Activated CD8-positive, alpha-beta T cell treated with anti-CD3 and anti-CD28 coated beads for 36 hours (primary cell): ENCODE measurements around the gene RAPGEF2. TPM values are rescaled to one million over a fixed set of nuclear protein-coding genes. Genes with fewer than 3 reads are reported as not detected.

ENCODE experiments used
- ATAC-seq: fragments of 200-7000 bp; cut with Tn5 transposase; one replicate; pipeline ENCODE4 v1.10.0; 2021; ENCODE audit warnings: mild to moderate bottlenecking, moderate library complexity
- CTCF ChIA-PET: fragments of 350-600 bp; sonication (Branson Sonifier 250); formaldehyde crosslinking; loops from one replicate; lab custom pipeline; 2021; ENCODE audit warnings: antibody characterized with exemption; lab: Charles Lee
- POLR2A ChIA-PET: fragments of 350-600 bp; sonication (Branson Sonifier 250); formaldehyde crosslinking; loops from one replicate; lab custom pipeline; 2021; ENCODE audit warnings: antibody characterized with exemption; lab: Charles Lee
- DNase-seq: peaks from one replicate; pipeline ENCODE4 v3.0.0-alpha.2; 2020
- H3K27ac Mint-ChIP-seq: one replicate; pipeline ENCODE4 v1.8.0; 2021; ENCODE audit warnings: mild to moderate bottlenecking, mixed read lengths
- H3K27me3 Mint-ChIP-seq: one replicate; pipeline ENCODE4 v1.8.0; 2021; ENCODE audit warnings: mixed read lengths
- H3K36me3 Mint-ChIP-seq: one replicate; pipeline ENCODE4 v1.8.0; 2021; ENCODE audit warnings: low read depth, mixed read lengths
- H3K4me1 Mint-ChIP-seq: one replicate; pipeline ENCODE4 v1.8.0; 2021; ENCODE audit warnings: low read depth, mixed read lengths
- H3K4me3 Mint-ChIP-seq: one replicate; pipeline ENCODE4 v1.8.0; 2021; ENCODE audit warnings: mild to moderate bottlenecking, moderate library complexity, mixed read lengths
- H3K9me3 Mint-ChIP-seq: one replicate; pipeline ENCODE4 v1.8.0; 2021; ENCODE audit warnings: mixed read lengths
- CTCF ChIP-seq: fragments of 200-600 bp; IDR thresholded peaks from one replicate; pipeline ENCODE4 v1.8.0; 2022; ENCODE audit warnings: antibody characterized with exemption, mild to moderate bottlenecking
- intact Hi-C: fragments of 100-400 bp; cut with micrococcal nuclease; formaldehyde crosslinking; loops from one replicate; pipeline ENCODE4 v1.10.0; 2022
- total RNA-seq, 2 experiments: library from RNA; stranded (reverse); gene quantifications; one replicate each; pipeline ENCODE4 v1.2.3, GENCODE V29; 2021

Gene RAPGEF2
- total RNA-seq, 2 experiments from 2014 or later = 13.7 to 14.8 TPM

DNA sequence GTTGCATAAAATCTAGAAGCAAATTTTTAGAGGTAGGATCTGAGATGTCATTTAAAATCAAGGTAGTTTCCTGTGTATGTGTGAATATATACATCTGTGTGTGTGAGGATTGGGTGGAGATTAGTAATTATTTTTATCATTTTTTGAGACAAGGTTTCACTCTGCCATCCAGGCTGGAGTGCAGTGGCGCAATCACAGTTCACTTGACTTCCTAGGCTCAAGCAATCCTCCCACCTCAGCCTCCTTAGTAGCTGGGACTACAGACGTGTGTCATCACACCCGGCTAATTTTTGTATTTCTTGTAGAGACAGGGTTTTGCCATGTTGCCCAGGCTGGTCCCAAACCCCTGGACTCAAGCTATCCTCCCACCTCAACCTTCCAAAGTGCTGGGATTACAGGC, 188.3 kb downstream of the RAPGEF2 start:
- TF ChIP-seq CTCF = no peak
- POLR2A ChIA-PET = no interaction called here
- peaks cover 4% of the 10 kb centered on the region for H3K4me1 Mint-ChIP-seq
- no peaks in the 10 kb centered on the region for H3K9me3 Mint-ChIP-seq
- CTCF ChIA-PET = interaction anchor here (0.8 kb wide), 1 partner anchor 89 kb away, joined by 3 read pairs; no protein-coding TSS in a partner anchor
- DNase-seq (no peak), ATAC-seq (no peak)
- intact Hi-C loops = no loop called here
- H3K4me3 Mint-ChIP-seq = no peak overlapping the region
- peaks cover under 1% of the 10 kb centered on the region for H3K36me3 Mint-ChIP-seq
- no peak overlapping the region for H3K27ac Mint-ChIP-seq
- H3K27me3 Mint-ChIP-seq = no peaks in the 10 kb centered on the region

GRCh38 chr4:159292137-159292896, 189.4 kb downstream of the RAPGEF2 start:
- H3K36me3 Mint-ChIP-seq = no peaks in the 10 kb centered on the region
- H3K27ac Mint-ChIP-seq = no peak overlapping the region
- ATAC-seq = no peak
- H3K4me3 Mint-ChIP-seq = no peak overlapping the region
- CTCF ChIA-PET = no interaction called here
- TF ChIP-seq CTCF = no peak
- H3K27me3 Mint-ChIP-seq = no peaks in the 10 kb centered on the region
- DNase-seq = no peak
- intact Hi-C loops = no loop called here
- POLR2A ChIA-PET = no interaction called here
- H3K4me1 Mint-ChIP-seq = peaks cover 9% of the 10 kb centered on the region
- H3K9me3 Mint-ChIP-seq = no peaks in the 10 kb centered on the region

DNA sequence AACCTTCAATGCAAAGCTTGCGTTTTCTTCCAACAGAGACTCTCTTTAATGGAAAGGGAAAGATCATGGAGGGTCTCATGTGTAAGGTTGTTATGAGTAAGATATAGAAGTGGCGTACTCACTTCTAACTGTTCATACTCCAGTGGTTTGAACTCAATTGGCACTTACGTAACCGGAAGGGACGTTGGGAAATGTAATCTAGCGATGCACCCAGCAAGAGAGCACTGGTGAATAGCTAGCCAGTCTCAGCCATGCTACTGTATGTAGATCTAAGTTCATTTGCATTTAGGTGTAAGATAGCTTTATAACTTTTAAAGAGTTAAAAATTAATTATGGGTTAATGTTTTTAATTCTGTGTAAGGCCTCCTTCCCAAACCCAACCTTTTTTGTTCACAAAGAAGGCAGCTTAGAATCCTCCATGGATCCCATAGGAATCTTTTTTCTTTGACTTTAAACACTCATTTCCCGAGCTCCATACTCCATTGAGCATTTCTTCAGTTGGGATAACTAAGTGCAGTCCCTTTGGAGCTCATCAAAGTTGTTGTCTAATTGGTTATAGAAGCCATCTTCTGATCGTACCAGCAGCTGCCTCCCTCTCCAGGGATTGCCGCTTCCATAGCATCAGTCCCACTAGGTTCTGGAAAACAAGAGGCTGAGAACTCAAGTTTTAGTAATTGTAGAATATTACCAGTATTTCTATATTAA, 191.1 kb downstream of the RAPGEF2 start:
- no peak for ATAC-seq
- intact Hi-C loops = no loop called here
- ChIA-PET CTCF (interaction anchor here (0.6 to 1.1 kb wide), 2 partner anchors 90 to 529 kb away, joined by 3 to 5 read pairs; no protein-coding TSS in a partner anchor), POLR2A (no interaction called here)
- no peak for DNase-seq
- Mint-ChIP-seq H3K36me3 (no peaks in the 10 kb centered on the region), H3K4me3 (no peak overlapping the region), H3K27me3 (no peaks in the 10 kb centered on the region), H3K4me1 (peaks cover 17% of the 10 kb centered on the region), H3K27ac (no peak overlapping the region), H3K9me3 (no peaks in the 10 kb centered on the region)
- no peak for TF ChIP-seq CTCF

DNA sequence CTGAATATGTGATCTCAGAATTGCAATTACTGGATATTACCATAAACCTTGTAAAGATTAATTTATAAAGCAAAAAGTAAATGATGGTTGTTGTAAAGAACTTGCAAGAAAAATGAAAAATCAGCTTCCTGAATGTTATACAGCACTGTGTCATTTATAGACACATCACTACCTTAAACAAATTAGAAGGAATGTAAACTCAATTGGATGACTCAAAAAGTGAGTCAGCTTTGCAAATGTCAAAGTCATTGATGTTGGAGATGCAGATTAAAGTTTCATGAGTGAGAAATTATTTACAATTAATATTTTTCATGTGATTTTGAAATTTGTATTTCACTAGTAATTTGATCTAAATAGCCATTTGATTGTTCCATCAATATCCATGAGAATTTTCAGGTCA, 193.2 kb downstream of the RAPGEF2 start:
- intact Hi-C loops = no loop called here
- Mint-ChIP-seq H3K4me1 (peaks cover 17% of the 10 kb centered on the region), H3K27me3 (no peaks in the 10 kb centered on the region), H3K27ac (no peak overlapping the region), H3K36me3 (no peaks in the 10 kb centered on the region), H3K9me3 (no peaks in the 10 kb centered on the region), H3K4me3 (no peak overlapping the region)
- CTCF ChIA-PET = no interaction called here
- TF ChIP-seq CTCF = no peak
- POLR2A ChIA-PET = no interaction called here
- ATAC-seq (no peak), DNase-seq (no peak)

DNA sequence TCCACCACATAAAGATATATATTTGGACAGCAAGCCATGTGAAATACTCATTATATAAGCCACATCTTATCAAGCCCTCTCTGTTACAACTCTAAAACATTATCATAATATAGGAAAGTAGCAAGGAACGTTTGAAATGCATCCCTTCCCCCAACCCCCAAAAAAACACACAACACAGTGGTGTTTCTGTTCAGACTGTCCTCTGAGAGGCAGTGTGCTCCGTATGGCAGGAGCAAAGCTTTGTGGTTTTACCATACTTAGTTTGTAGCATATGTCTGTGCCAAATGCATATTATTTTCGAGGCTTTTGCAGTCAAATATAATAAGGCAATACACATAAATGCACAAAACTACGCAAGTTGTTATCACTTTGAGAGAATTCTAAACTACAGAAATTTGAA, 194.2 kb downstream of the RAPGEF2 start:
- ATAC-seq (no peak), DNase-seq (no peak)
- H3K27me3 Mint-ChIP-seq = no peaks in the 10 kb centered on the region
- H3K36me3 Mint-ChIP-seq = no peaks in the 10 kb centered on the region
- peaks cover 17% of the 10 kb centered on the region for H3K4me1 Mint-ChIP-seq
- ChIA-PET POLR2A (no interaction called here), CTCF (no interaction called here)
- no peak overlapping the region for H3K27ac Mint-ChIP-seq
- no peak overlapping the region for H3K4me3 Mint-ChIP-seq
- intact Hi-C loops = no loop called here
- TF ChIP-seq CTCF = no peak
- H3K9me3 Mint-ChIP-seq = no peaks in the 10 kb centered on the region
